Esophagus squamous epithelium (tissue), 5 donors: ENCODE results near the gene SOD2. TPM values are rescaled to one million over a fixed set of nuclear protein-coding genes. Genes with fewer than 3 reads are reported as not detected.
A peak's percentile ranks its signal among the peaks of the same experiment; 100 is the strongest.
"Not testable (repeated sequence)": the region's sequence is repeated elsewhere in the genome, so short reads cannot be mapped to it uniquely, and the experiment has no call there.

Experiments
- DNase-seq: peaks from one replicate; lab custom pipeline; 2025; lab: John Stamatoyannopoulos, UW
- H3K27ac ChIP-seq, 4 donors: fragments of 200-600 bp; sonication (generic); one replicate each; pipeline ENCODE4 v1.5.1; 2016 to 2019; ENCODE audit warnings: mild to moderate bottlenecking in 1 of 4
- H3K27me3 ChIP-seq, 4 donors: fragments of 200-600 bp; sonication (generic); 1 replicate in 3 of 4; 2 replicates in 1 of 4; pipeline versions ENCODE4 v1.5.1 to v1.6.0; 2017 to 2021; ENCODE audit warnings: antibody characterized with exemption in 1 of 4
- H3K36me3 ChIP-seq, 3 donors: fragments of 200-600 bp; sonication (generic); one replicate each; pipeline ENCODE4 v1.5.1; 2016 to 2019
- H3K4me1 ChIP-seq, 3 donors: fragments of 200-600 bp; sonication (generic); one replicate each; pipeline ENCODE4 v1.5.1; 2017 to 2019
- H3K4me3 ChIP-seq, 4 donors: fragments of 200-600 bp; sonication (generic); 1 replicate in 3 of 4; 2 replicates in 1 of 4; pipeline ENCODE4 v1.5.1; 2016 to 2019; ENCODE audit warnings: mild to moderate bottlenecking in 2 of 4, moderate library complexity in 1 of 4
- H3K9me3 ChIP-seq, 3 donors: fragments of 200-600 bp; sonication (generic); one replicate each; pipeline ENCODE4 v1.5.1; 2016 to 2019
- CTCF ChIP-seq, 6 experiments: fragments of 450-650 bp in 4 of 6; fragments of 200-600 bp in 2 of 6; sonication (generic) in 2 of 6; IDR thresholded peaks; one replicate each; pipeline ENCODE4 v1.5.1; 2016 to 2019; ENCODE audit warnings: antibody characterized with exemption in 6 of 6, mild to moderate bottlenecking in 4 of 6, moderate library complexity in 4 of 6
- POLR2A ChIP-seq, 4 donors: fragments of 450-650 bp; IDR thresholded peaks; one replicate each; pipeline ENCODE4 v1.6.1; 2017; ENCODE audit warnings: antibody characterized with exemption in 4 of 4, mild to moderate bottlenecking in 4 of 4, moderate library complexity in 3 of 4
- WGBS, 2 donors: methylation state at CpG; one replicate each; pipeline ENCODE4 v1.1.5; 2018; 5-methylcytosine and 5-hydroxymethylcytosine counted together
- intact Hi-C: fragments of 100-400 bp; cut with DNase I; formaldehyde crosslinking; loops from one replicate; pipeline ENCODE4 v1.15.0; 2022
- total RNA-seq, 4 donors: library from RNA; depleted of rRNA; stranded (reverse); fragments of >200 nt; gene quantifications; one replicate each; pipeline ENCODE4 v1.1.0, GENCODE V29; 2016
- donor health status: DM: yes; HTN: yes; CAD: no.

Gene SOD2
- total RNA-seq, 4 donors from 2014 or later: 227 to 792 (median 519) TPM

GRCh38 chr6:159726918-159727716 lies 34.1 kb upstream of the SOD2 start, which contains the start of gene WTAP:
TSS of gene WTAP (plus strand) at chr6:159727506. CDS start at chr6:159736266, 8,760 bp downstream.
- peaks cover 12 to 73% (median 31%) of the 10 kb centered on the region in 3 donors for H3K4me1 ChIP-seq
- TF ChIP-seq CTCF (IDR thresholded peaks at IDR 0.05) (peak in 1 of 6 experiments; percentile 14), POLR2A (IDR thresholded peaks at IDR 0.05) (peak in 3 of 4 donors; percentile 50 to 84 (median 82))
- H3K4me3 ChIP-seq: peak within 1 kb of the TSS; percentile 76 to 97 (median 86)
- H3K27ac ChIP-seq: peak within 1 kb of the TSS; percentile 98 to 100 (median 100)
- H3K27me3 ChIP-seq: no peaks in the 10 kb centered on the region
- intact Hi-C loops: loop anchor here (5.0 kb wide), 1 partner anchor 60 kb away; the partner anchor contains the start of gene TCP1
- H3K36me3 ChIP-seq: peaks cover 0 to 6% (median 6%) of the 10 kb centered on the region in 3 donors
- peak; percentile 89 for DNase-seq
- no peaks in the 10 kb centered on the region for H3K9me3 ChIP-seq
- WGBS, 2 donors: 0% methylated on average over 3 to 4 of the region's 93 CpGs

- intact Hi-C loops: loop anchor here (5.0 kb wide), 1 partner anchor 61 kb away; the partner anchor contains the start of gene TCP1
- Histone ChIP-seq H3K27me3 (no peaks in the 10 kb centered on the region), H3K9me3 (no peaks in the 10 kb centered on the region), H3K27ac (peak overlapping the region; percentile 98 to 100 (median 100)), H3K36me3 (peaks cover 0 to 6% (median 6%) of the 10 kb centered on the region in 3 donors), H3K4me1 (peaks cover 12 to 66% (median 26%) of the 10 kb centered on the region in 3 donors), H3K4me3 (peak overlapping the region; percentile 76 to 97 (median 86))
- TF ChIP-seq POLR2A (IDR thresholded peaks at IDR 0.05) (no peak), CTCF (IDR thresholded peaks at IDR 0.05) (no peak)
- WGBS, 2 donors: 0 to 1% methylated on average over 14 to 15 of the region's 30 CpGs
- DNase-seq: no peak
These were observed 33.3 kb upstream of the SOD2 start for GRCh38 chr6:159726255-159726917.

- peak overlapping the region in 1 of 4 donors; percentile 100 for H3K27ac ChIP-seq
- not testable (repeated sequence) for DNase-seq, H3K36me3 ChIP-seq, H3K9me3 ChIP-seq, H3K27me3 ChIP-seq, H3K4me3 ChIP-seq
- intact Hi-C loops: loop anchor here (5.0 kb wide), 1 partner anchor 62 kb away; the partner anchor contains the start of gene TCP1
- H3K4me1 ChIP-seq: peaks cover 12 to 60% (median 14%) of the 10 kb centered on the region in 3 donors
- 93 to 94% methylated on average over 3 of the region's 3 CpGs for WGBS, 2 donors
These were observed 32.2 kb upstream of the SOD2 start for GRCh38 chr6:159725208-159725607.

- Histone ChIP-seq H3K27me3 (no peaks in the 10 kb centered on the region), H3K9me3 (no peaks in the 10 kb centered on the region), H3K4me1 (peaks cover 9 to 56% (median 12%) of the 10 kb centered on the region in 3 donors), H3K4me3 (no peak overlapping the region), H3K36me3 (peaks cover 0 to 6% (median 0%) of the 10 kb centered on the region in 3 donors), H3K27ac (peak overlapping the region in 1 of 4 donors; percentile 100)
- intact Hi-C loops: loop anchor here (5.0 kb wide), 1 partner anchor 63 kb away; the partner anchor contains the start of gene TCP1
- 79 to 92% methylated on average over 4 of the region's 4 CpGs for WGBS, 2 donors
- no peak for DNase-seq
- TF ChIP-seq CTCF (IDR thresholded peaks at IDR 0.05) (no peak), POLR2A (IDR thresholded peaks at IDR 0.05) (no peak)
These were observed 31.7 kb upstream of the SOD2 start for GRCh38 chr6:159724778-159725177.

GRCh38 chr6:159723259-159723658 lies 30.2 kb upstream of the SOD2 start:
- Histone ChIP-seq H3K9me3 (no peaks in the 10 kb centered on the region), H3K27me3 (no peaks in the 10 kb centered on the region), H3K4me1 (peaks cover 8 to 50% (median 12%) of the 10 kb centered on the region in 3 donors), H3K27ac (peak overlapping the region in 1 of 4 donors; percentile 1), H3K4me3 (no peak overlapping the region), H3K36me3 (peaks cover 0 to 6% (median 0%) of the 10 kb centered on the region in 3 donors)
- TF ChIP-seq CTCF (IDR thresholded peaks at IDR 0.05) (no peak), POLR2A (IDR thresholded peaks at IDR 0.05) (no peak)
- 55 to 56% methylated on average over 2 of the region's 2 CpGs for WGBS, 2 donors
- DNase-seq: no peak
- intact Hi-C loops: no loop called here
